NCI-H1930 (cell line): ENCODE measurements around the gene CYSTM1.
"Not testable (repeated sequence)": the region's sequence is repeated elsewhere in the genome, so short reads cannot be mapped to it uniquely, and the experiment has no call there.

Source experiments
- DNase-seq, 2 experiments: peaks; one replicate each; lab custom pipeline; 2025; lab: John Stamatoyannopoulos, UW

The CYSTM1 gene

GRCh38 chr5:140178086-140178410, 3.1 kb downstream of the CYSTM1 start:
- no peak for DNase-seq

DNA sequence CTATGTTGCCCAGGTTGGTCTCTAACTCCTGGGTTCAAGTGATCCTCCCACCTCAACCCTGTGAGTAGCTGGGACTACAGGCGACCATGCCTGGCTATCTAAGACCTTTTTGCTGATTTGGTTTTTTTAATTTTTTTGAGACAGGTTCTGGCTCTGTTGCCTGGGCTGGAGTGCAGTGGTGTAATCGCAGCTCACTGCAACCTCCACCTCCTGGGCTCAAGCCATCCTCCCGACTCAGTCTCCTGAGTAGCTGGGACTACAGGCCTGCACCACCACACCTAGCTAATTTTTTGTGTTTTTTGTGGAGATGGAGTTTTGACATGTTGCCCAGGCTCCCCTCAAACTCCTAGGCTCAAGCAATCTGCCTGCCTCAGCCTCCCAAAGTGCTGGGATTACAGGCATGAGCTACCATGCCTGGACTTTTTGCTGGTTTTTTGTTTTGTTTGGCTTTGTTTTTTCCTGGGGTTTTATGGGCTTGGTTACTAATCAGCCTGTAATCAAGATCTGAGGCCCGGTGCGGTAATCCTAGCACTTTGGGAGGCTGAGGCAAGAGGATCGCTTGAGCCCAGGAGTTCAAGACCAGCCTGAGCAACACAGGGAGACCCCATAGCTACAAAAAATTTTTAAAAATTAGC, 3.6 kb downstream of the CYSTM1 start:
- DNase-seq, result no peak

DNA sequence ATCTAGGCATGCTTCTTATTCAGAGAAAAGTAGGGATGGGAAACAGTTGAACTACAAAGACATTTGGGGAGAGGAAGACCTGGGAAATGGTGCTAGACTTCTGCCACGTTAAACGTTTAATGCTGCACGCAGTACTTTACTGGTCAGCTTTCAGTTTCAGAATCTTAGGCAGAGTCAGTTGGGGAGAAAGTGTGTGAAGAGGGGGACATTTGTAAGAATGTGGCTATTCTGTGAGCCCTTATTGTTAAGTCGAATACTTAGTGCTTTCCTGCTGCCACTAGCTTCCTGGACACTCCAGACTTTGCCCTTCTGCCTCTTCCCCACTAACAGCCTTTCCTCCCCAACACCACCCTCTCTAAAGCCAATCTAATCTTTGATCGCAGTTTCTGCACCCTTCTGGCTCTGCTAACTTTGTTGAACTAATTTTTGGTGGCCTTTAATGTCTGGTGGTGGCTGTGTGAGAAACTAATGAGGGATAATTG, 6.1 kb downstream of the CYSTM1 start:
- no peak for DNase-seq

- no peak for DNase-seq
Observed at GRCh38 chr5:140181525-140181924, 6.5 kb downstream of the CYSTM1 start.

GRCh38 chr5:140182075-140182711, 7.2 kb downstream of the CYSTM1 start:
- no peak for DNase-seq

- DNase-seq, result no peak
Observed at GRCh38 chr5:140182803-140183367, 7.9 kb downstream of the CYSTM1 start.

DNA sequence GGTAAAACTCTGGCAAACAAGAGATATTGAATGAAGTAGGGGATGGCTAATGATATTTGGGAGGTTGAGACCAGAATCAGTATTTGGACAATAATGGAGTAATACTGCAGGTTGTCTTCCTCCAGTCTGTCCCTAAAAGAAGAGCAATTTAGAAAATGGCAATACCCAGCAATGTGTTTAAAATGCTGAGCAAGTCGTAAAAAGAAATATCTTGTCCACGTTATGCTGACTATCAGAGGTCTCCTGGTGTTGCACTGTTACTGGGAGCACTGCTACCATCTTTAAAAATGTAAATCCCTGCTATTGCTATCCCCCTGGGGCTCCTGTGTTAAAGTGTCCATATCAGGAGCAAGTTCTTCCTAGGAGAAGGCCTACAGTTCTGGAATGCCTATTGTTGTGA, 10.4 kb downstream of the CYSTM1 start:
- no peak for DNase-seq

GRCh38 chr5:140186267-140186671, 11.3 kb downstream of the CYSTM1 start:
- DNase-seq, result no peak

DNA sequence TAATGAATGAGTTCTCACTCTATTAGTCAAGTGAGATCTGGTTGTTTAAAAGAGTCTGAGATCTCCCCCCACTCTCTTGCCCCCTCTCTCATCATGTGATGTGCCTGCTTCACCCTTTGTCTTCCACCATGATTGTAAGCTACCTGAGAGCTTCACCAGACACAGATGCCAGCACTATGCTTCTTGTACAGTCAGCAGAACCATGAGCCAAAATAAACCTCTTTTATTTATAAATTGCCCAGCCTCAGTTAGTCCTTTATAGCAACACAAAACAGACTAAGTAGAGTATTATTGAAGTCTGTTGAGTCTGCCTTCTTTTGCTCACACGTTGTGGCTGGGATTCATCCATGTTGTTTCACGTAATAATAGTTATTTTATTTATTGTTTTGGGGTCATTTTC, 14.3 kb downstream of the CYSTM1 start:
- DNase-seq, result no peak

- no peak for DNase-seq
Observed at GRCh38 chr5:140189977-140190871, 15.2 kb downstream of the CYSTM1 start.

- no peak for DNase-seq
Observed at GRCh38 chr5:140190872-140191218, 15.9 kb downstream of the CYSTM1 start.

DNA sequence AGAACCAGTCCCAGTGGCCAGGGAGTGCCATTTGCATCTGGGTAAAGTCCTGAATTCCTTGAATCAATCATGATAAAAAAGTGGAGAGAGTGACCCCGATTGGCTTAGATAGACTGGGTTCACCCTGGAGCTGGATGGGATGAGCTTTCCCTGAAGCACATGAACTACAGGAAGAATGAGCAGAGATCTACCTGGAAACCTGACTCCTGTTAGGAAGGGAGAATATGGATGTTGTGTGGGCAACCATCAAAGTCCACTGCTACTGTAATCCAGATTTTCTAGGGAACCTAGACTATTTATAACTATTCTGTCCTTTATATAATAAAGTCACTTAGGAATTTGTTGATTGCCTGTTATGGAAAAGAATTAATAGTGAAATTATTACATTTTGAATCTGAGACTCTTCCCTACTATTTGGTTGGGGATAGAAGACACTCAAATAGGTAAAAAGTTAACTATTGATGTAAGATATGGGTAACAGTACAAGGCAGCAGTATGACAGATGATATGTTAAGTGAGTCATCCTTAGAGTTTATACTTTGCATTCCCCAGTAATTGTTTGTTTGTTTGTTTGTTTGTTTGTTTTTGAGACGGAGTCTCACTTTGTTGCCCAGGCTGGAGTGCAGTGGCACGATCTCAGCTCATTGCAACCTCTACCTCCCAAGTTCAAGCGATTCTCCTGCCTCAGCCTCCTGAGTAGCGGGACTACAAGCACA, 17.9 kb downstream of the CYSTM1 start:
- no peak for DNase-seq

- no peak for DNase-seq
Observed at GRCh38 chr5:140194662-140195061, 19.7 kb downstream of the CYSTM1 start.

GRCh38 chr5:140196115-140196814, 21.3 kb downstream of the CYSTM1 start:
- DNase-seq, result no peak

- DNase-seq, result no peak
Observed at GRCh38 chr5:140197023-140197422, 22.0 kb downstream of the CYSTM1 start.

- DNase-seq, result not testable (repeated sequence)
Observed at GRCh38 chr5:140198915-140199314, 23.9 kb downstream of the CYSTM1 start.

GRCh38 chr5:140202078-140202477, 27.1 kb downstream of the CYSTM1 start:
- DNase-seq, result no peak

DNA sequence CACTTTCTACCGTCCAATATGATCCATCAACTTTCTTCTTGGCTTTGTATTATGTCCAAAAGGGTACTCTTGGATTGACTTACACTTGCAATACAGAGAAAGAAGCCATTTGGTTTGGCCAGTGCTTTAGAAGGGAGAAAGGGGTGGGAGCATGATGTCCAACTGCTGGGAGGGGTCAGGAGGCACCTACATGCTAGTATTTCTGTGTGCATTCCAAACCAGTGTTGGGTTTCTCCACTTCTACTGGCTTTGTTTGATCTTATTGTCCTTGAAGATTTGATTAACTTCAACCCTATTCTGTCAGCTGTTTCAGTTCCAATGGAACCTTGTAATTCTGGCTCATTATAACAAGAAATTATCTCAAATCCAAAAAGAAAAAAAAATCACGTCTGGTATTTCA, 27.6 kb downstream of the CYSTM1 start:
- DNase-seq, result no peak

- DNase-seq, result no peak
Observed at GRCh38 chr5:140205216-140205615, 30.2 kb downstream of the CYSTM1 start.

DNA sequence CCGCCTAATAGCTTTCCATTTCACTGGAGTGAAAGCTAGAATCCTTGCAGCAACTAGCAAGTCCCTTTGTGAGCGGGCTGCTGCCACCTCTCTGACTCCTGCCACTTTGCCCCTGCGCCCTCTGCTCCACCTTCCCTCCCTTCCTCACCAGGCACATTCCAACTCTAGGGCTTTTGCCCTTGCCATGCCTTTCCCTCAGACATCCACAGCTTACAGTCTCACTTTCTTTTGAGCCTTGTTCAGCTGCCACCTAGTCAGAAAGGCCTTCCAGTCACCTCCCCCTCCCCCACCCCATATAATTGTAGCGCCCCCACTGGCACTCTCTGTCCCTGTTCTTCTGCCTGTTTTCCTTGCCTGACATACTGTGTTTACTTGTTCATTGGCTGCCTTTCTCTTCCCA, 31.0 kb downstream of the CYSTM1 start:
- no peak for DNase-seq

- DNase-seq, result no peak
Observed at GRCh38 chr5:140207250-140207964, 32.4 kb downstream of the CYSTM1 start.
